GM18520 (cell line): ENCODE data around the gene FBXW8.

Experiments used
- ATAC-seq: cut with Tn5 transposase; IDR thresholded peaks from one replicate; pipeline ENCODE4 v1.9.1; 2021; ENCODE audit not compliant: unreplicated experiment

FBXW8 gene

GRCh38 chr12:116910645-116911451 lies at the start of gene FBXW8:
Gene FBXW8, plus strand, starts transcription at chr12:116910950. Its CDS starts 88 bp downstream, at chr12:116911038.
- ATAC-seq: peak; percentile 84

- no peak for ATAC-seq
Observed at GRCh38 chr12:116861320-116861719, 49.4 kb upstream of the FBXW8 start.

- ATAC-seq: no peak
Observed at GRCh38 chr12:116862167-116862566, 48.6 kb upstream of the FBXW8 start.

GRCh38 chr12:116863275-116863767 lies 47.4 kb upstream of the FBXW8 start:
- ATAC-seq: no peak

- no peak for ATAC-seq
Observed at GRCh38 chr12:116864371-116865160, 46.2 kb upstream of the FBXW8 start.

GRCh38 chr12:116867523-116867922 lies 43.2 kb upstream of the FBXW8 start:
- no peak for ATAC-seq

- ATAC-seq: no peak
Observed at GRCh38 chr12:116870306-116870705, 40.4 kb upstream of the FBXW8 start.

- ATAC-seq: no peak
Observed at GRCh38 chr12:116874324-116874995, 36.3 kb upstream of the FBXW8 start.

- ATAC-seq: no peak
Observed at GRCh38 chr12:116876151-116876869, 34.4 kb upstream of the FBXW8 start.

GRCh38 chr12:116878567-116879508 lies 31.9 kb upstream of the FBXW8 start:
- no peak for ATAC-seq

GRCh38 chr12:116879509-116880212 lies 31.1 kb upstream of the FBXW8 start:
- no peak for ATAC-seq

GRCh38 chr12:116880213-116880816 lies 30.4 kb upstream of the FBXW8 start:
- ATAC-seq: no peak

GRCh38 chr12:116880817-116881324 lies 29.9 kb upstream of the FBXW8 start:
- no peak for ATAC-seq

GRCh38 chr12:116881325-116881876 lies 29.3 kb upstream of the FBXW8 start, which contains the start of gene HRK:
Gene HRK, minus strand, starts transcription at chr12:116881441. Its CDS starts 134 bp downstream, at chr12:116881307.
- ATAC-seq: no peak

GRCh38 chr12:116881877-116882507 lies 28.8 kb upstream of the FBXW8 start:
- no peak for ATAC-seq

GRCh38 chr12:116882742-116883141 lies 28.0 kb upstream of the FBXW8 start:
- ATAC-seq: no peak

GRCh38 chr12:116884871-116885270 lies 25.9 kb upstream of the FBXW8 start:
- no peak for ATAC-seq
